Upper lobe of left lung (tissue), 4 donors: Measurements from ENCODE around the gene TMEM167A.

Experiments
- CTCF ChIP-seq, 6 experiments: fragments of 450-650 bp in 4 of 6; fragments of 200-600 bp in 2 of 6; sonication (generic) in 2 of 6; IDR thresholded peaks; one replicate each; pipeline ENCODE4 v1.5.1; 2016 to 2019; ENCODE audit warnings: antibody characterized with exemption in 6 of 6
- EP300 ChIP-seq, 4 donors: sonication (generic); formaldehyde crosslinking; IDR thresholded peaks; one replicate each; pipeline ENCODE4 v1.5.1; 2017; ENCODE audit warnings: antibody characterized with exemption in 4 of 4, control low read depth in 2 of 4
- POLR2A ChIP-seq, 4 donors: fragments of 450-650 bp; IDR thresholded peaks; one replicate each; pipeline ENCODE4 v1.5.1; 2016 to 2017; ENCODE audit warnings: antibody characterized with exemption in 4 of 4, mild to moderate bottlenecking in 2 of 4
- POLR2AphosphoS5 ChIP-seq, 2 donors: sonication (generic); formaldehyde crosslinking; IDR thresholded peaks; one replicate each; pipeline ENCODE4 v1.5.1; 2017; ENCODE audit warnings: antibody characterized with exemption in 2 of 2

GRCh38 chr5:83042507-83042906 lies 34.7 kb downstream of the TMEM167A start:
- TF ChIP-seq CTCF (IDR thresholded peaks at IDR 0.05) (no peak), POLR2A (IDR thresholded peaks at IDR 0.05) (no peak), POLR2AphosphoS5 (IDR thresholded peaks at IDR 0.05) (no peak), EP300 (IDR thresholded peaks at IDR 0.05) (no peak)
